Measurements from ENCODE around the gene ATP6V1B1.

DNA sequence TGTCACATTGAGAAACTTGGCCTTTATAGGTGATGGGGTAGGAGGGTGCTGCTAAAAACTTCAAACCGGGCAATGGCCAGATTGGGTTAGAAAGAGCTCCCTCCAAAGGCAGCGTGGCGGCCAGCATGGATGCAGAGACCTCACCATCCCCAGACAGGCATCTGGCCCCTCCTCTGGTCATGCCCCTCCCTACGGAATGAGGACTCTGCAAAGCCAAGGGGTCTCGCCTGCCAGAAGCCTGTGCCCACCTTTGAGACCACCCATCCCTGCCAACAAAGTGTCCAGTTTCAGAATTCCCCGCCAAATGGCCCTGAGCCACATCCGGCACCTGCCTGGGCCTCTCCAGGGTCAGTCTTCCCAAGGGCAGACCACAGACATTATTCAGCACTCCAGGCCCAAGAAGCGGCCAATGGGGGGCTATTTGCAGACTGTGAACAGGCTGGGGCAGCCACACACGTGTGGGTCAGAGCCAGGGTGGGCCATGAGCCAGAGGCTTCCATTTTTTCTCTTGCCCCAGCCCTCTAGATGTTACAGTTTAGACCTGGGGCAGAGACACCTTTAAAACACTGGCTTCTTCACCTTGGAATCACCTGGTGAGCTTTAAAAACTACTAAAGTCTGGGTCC is 4.2 kb upstream of the ATP6V1B1 start:
- TF ChIP-seq FOXM1 (IDR thresholded peaks at IDR 0.05; ENCODE audit: borderline replicate concordance): no peak
- TF ChIP-seq SP1 (IDR thresholded peaks at IDR 0.05): no peak
- no peak for TF ChIP-seq TARDBP (IDR thresholded peaks at IDR 0.05)
- TF ChIP-seq ARNT (IDR thresholded peaks at IDR 0.05): no peak
- TF ChIP-seq ELF4 (IDR thresholded peaks at IDR 0.05): no peak
- TF ChIP-seq FOXK2 (IDR thresholded peaks at IDR 0.05): no peak
- TF ChIP-seq BHLHE40 (IDR thresholded peaks at IDR 0.05; ENCODE audit: borderline replicate concordance): no peak
- no peak for TF ChIP-seq NFRKB (IDR thresholded peaks at IDR 0.05)
- TF ChIP-seq L3MBTL2 (conservative IDR thresholded peaks at IDR 0.05): no peak

Measured in HEK293T (cell line).